ENCODE data around the gene CCDC194.

The CCDC194 gene

DNA sequence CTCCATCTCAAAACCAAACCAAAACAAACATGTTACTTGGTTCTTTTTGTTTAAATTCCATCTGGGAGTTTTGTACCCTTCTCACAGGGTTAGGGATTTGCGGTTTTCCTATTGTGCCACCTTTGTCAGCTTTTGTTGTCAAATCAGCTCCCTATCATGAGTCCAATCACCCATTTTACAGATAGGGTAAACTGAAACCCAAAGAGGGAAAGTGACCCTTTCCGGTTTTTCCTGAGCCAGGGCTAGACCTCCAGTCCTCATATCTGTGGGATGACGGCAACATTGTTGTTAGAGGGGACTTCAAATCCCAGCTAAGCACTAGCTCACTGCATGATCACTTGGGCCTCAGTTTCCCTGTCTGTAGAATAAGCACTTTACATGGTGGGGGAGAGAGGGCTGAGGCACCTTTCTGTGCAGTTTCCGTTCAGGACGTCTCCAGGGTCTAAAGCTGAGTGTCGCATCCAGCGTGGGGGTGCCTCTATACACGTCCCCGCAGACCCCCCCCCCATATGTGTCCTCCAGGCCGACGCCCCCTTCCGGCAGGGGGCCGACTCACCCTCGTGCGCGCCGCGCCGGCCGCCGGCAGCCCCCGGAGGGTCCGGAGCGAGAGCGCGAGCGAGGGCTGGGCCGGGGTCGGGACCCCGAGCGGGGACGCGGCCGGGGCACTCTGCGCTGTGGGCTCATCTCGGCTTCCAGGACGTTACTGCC lies 3.9 kb downstream of the CCDC194 start:
- no peak for DNase-seq (ENCODE audit: low read depth)
- TF ChIP-seq CTCF (IDR thresholded peaks at IDR 0.05; ENCODE audit: insufficient read depth, low read depth, low read length, missing control alignments) = no peak

DNA sequence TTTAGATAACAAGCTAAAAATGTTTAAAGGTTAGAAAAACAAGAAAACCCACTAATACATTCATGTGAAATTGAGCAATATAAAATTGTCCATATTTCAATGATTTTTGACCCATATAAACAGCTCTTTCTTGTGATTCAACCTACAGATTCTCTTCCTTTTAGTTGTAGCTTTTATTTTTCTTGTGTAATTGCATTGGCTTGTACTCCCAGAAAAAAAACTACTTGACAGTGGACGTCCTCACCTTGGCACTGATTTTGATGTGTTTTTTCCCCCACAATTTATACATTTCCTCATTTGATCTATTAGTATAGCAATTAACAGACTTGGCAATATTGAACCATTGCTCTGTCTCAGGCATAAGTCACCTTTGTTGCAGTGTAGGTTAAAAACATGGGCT lies 4.7 kb downstream of the CCDC194 start:
- no peak for DNase-seq (ENCODE audit: low read depth)
- no peak for TF ChIP-seq CTCF (IDR thresholded peaks at IDR 0.05; ENCODE audit: insufficient read depth, low read depth, low read length, missing control alignments)
- no peak overlapping the region for H3K4me3 ChIP-seq (ENCODE audit: low read length)

More for the DNA sequence above, 3.9 kb downstream of the CCDC194 start:
- H3K4me3 ChIP-seq (ENCODE audit: low read length) = peak overlapping the region; percentile 52

- no peak overlapping the region for H3K4me3 ChIP-seq (ENCODE audit: low read length)
- TF ChIP-seq CTCF (IDR thresholded peaks at IDR 0.05; ENCODE audit: insufficient read depth, low read depth, low read length, missing control alignments) = peak; percentile 92
- DNase-seq (ENCODE audit: low read depth) = peak; percentile 51
These were observed 8.0 kb downstream of the CCDC194 start for GRCh38 chr19:17385878-17386611.

GRCh38 chr19:17380426-17381138 lies 13.4 kb downstream of the CCDC194 start:
- no peak for TF ChIP-seq CTCF (IDR thresholded peaks at IDR 0.05; ENCODE audit: insufficient read depth, low read depth, low read length, missing control alignments)
- DNase-seq (ENCODE audit: low read depth) = no peak

DNA sequence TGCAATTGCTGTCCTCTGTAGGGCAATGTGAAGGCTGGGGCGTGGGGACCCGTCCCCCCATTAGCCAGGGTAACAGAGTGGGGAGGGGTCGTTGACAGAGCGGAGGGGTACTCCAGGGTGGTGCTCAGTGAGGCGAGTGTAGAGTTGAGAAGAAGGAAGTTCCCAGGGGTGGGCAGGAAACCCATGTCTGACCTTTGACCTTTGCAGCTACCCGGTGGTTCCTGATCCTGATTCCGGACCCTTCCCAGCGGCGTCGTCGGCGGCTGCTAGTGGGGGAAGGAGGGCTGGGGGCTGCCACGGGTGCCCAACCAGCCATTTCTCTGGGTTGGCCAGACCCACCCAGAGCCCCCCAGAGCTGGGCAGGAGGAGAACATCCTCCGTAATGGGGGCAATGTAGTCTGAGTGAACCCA lies 14.8 kb downstream of the CCDC194 start:
- DNase-seq (ENCODE audit: low read depth) = no peak
- no peak overlapping the region for H3K4me3 ChIP-seq (ENCODE audit: low read length)
- no peak for TF ChIP-seq CTCF (IDR thresholded peaks at IDR 0.05; ENCODE audit: insufficient read depth, low read depth, low read length, missing control alignments)

More at GRCh38 chr19:17380426-17381138, 13.4 kb downstream of the CCDC194 start:
- H3K4me3 ChIP-seq (ENCODE audit: low read length) = no peak overlapping the region

DNA sequence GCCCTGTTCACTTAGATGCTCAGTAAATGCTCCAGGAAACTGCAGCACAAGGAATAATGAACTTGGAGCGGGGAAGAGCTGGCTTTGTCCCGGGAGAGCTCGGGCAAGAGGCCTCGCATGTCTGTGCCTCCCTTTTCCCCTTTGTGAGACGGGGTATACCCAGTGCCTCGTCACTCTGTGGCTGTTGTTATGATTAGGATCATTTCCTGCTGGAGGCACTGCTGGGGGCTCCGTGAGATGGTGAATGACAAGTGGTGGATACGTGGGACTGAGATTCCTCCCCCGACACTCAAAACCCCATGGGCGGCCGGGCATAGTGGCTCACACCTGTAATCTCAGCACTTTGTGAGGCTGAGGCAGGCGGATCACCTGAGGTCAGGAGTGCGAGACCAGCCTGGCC lies 15.7 kb downstream of the CCDC194 start:
- TF ChIP-seq CTCF (IDR thresholded peaks at IDR 0.05; ENCODE audit: insufficient read depth, low read depth, low read length, missing control alignments) = no peak
- H3K4me3 ChIP-seq (ENCODE audit: low read length) = no peak overlapping the region
- no peak for DNase-seq (ENCODE audit: low read depth)

Measured in epithelial cell of esophagus (primary cell).